ENCODE measurements around the gene FOXD1.
"Not testable (repeated sequence)": the region's sequence is repeated elsewhere in the genome, so short reads cannot be mapped to it uniquely, and the experiment has no call there.

The FOXD1 gene

DNA sequence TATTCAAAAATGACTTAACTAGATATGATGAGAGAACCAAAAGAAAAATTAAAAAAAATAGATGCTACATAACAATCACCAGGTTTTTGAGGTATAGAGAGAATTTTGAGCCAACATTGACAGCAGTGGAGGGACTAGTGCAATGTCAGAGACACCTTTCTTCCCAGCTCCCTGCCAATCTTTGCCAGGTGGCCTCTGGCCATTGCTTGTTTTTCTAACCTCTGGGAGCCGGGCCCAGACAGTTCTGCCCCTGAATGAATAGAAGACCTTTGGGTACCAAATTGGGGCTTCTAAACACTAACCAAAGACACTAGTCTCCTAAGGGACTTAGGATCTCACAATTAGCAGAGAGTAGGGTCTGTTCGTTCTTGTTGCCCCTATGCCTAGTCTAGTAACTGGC is 33.4 kb downstream of the FOXD1 start:
- no peak for DNase-seq

DNA sequence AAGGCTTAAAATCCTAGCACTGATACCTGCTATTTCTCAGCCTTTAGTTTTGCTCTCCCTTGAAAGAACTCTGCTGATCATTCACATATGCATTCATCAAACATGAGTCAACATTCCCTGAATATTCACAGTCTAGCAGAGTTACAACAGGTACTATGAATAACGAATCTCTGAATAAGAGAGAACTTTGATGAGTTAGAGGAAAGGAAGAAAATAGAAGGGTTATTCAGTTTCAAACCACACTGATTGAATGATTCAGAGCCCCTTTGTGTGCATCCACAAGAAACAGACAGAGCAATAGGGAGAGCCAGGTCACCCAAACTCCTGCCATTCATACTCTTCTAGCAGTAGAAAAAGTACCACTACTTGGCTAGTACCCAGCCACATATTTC is 36.0 kb downstream of the FOXD1 start:
- DNase-seq: no peak

DNA sequence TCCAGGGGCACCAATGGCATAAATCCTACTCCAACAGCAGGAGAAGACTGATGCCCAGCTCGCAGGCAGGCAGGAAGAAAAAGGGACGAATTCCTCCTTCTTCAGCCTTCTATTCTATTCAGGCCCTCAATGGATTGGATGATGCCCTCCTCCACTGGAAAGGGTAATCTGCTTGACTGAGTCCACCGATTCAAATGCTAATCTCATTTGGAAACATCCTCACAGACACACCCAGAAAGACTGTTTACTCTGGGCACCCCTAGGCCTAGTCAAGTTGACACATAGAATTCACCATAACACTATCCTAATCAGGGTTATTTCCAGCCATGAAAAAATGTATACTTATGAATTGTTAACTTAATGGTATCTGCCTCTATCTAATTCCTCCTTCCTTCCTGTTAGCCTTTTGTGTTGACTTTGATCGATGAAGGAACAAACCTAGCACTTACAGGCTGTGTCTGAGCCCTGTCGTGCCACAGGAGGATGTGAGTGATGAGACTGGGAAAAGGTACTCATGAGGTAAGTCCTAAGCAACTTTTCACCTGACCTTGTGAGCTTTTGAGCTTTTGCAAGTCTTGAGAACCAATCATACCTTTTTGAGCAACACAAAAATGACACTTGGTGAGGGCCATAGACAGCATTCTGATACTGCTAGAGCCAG is 36.5 kb downstream of the FOXD1 start:
- DNase-seq: no peak

DNA sequence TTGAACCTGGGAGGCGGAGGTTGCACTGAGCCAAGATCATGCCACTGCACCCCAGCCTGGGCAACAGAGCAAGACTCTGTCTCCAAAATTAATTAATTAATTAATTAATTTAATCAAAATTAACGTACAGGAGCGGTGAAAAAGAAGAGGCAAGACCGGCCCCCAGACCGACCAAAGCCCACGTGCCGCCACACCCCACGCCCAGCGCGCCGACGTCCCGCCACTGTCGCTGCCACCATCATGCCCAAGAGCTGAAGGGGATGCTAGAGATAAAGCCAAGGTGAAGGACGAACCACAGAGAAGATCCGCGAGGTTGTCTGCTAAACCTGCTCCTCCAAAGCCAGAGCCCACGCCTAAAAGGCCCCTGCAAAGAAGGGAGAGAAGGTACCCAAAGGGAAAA is 38.6 kb downstream of the FOXD1 start:
- DNase-seq: not testable (repeated sequence)

DNA sequence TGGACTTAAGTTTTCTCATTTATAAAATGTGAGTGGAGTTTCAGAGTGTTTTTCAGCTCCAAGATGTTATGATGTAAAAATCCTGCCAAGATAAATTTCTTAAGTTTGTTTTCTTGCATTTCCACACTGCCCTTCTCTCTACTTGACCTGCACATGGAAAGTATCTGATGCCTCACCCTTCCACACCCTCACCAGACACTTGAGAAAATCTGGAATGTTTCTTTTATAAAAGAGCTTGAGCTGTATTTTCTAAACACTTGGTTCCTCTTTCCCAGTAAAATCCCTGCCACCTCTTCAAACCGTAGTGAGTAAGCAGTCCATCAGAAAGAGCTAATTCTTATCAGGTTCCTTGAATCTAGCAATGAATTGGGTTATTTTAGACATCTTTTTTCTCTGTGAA is 42.9 kb downstream of the FOXD1 start:
- DNase-seq: no peak

DNA sequence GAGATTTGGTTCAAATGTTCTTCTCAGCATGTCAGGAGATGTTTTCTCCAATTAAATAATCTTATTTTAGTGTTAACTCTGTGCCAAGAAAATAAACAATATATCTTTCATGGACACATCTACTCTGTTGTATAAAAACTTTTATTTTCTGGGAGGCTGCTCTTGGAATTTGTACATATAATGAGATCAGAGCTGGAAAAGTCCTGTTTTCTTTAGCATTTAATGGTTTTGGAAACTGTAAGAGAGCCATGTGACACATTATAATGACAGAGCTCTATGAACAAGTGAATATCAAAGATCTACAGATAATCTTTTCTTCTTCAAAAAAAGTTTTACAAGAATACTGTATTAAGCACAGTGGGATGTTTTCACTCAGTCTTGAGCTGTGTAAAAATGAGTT is 48.8 kb downstream of the FOXD1 start:
- DNase-seq: no peak
